Measurements from ENCODE around the gene ATG5.
"Not testable (repeated sequence)": the region's sequence is repeated elsewhere in the genome, so short reads cannot be mapped to it uniquely, and the experiment has no call there.

DNA sequence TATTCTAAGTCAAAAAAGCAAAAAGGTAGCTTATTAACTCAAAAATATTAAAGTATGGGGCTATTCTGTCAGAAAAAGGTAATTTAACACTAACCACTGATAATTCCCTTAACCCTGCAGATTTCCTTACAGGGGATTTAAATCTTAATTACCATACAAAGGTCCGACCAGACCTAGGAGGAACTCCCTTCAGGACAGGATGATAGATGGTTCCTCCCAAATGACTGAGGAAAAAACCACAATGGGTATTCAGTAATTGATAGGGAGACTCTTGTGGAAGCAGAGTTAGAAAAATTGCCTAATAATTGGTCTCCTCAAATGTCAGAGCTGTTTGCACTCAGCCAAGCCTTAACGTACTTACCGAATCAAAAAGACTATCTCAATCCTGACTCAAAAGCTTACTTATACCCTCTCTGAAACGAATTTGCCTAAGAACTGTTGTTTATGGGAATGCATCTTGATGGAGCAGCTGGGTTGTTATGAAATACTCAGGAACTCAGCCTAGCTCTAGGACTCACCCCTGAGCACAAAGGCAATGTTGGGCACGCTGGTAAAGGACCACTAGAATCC, 95.6 kb downstream of the ATG5 start:
- TF ChIP-seq, protein P1, sequence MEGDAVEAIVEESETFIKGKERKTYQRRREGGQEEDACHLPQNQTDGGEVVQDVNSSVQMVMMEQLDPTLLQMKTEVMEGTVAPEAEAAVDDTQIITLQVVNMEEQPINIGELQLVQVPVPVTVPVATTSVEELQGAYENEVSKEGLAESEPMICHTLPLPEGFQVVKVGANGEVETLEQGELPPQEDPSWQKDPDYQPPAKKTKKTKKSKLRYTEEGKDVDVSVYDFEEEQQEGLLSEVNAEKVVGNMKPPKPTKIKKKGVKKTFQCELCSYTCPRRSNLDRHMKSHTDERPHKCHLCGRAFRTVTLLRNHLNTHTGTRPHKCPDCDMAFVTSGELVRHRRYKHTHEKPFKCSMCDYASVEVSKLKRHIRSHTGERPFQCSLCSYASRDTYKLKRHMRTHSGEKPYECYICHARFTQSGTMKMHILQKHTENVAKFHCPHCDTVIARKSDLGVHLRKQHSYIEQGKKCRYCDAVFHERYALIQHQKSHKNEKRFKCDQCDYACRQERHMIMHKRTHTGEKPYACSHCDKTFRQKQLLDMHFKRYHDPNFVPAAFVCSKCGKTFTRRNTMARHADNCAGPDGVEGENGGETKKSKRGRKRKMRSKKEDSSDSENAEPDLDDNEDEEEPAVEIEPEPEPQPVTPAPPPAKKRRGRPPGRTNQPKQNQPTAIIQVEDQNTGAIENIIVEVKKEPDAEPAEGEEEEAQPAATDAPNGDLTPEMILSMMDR (IDR thresholded peaks at IDR 0.05), result not testable (repeated sequence)
- not testable (repeated sequence) for TF ChIP-seq POLR2A (IDR thresholded peaks at IDR 0.05)

Data from heart left ventricle (tissue), 13 donors.